ENCODE results near the gene RBM18.

Gene RBM18

GRCh38 chr9:122258886-122259415, 5.7 kb downstream of the RBM18 start:
- DNase-seq: no peak

- no peak for DNase-seq
These were observed 8.4 kb downstream of the RBM18 start for GRCh38 chr9:122256206-122256605.

- DNase-seq: no peak
These were observed 9.9 kb downstream of the RBM18 start for GRCh38 chr9:122254761-122255160.

GRCh38 chr9:122252796-122253195, 11.8 kb downstream of the RBM18 start:
- DNase-seq: no peak

GRCh38 chr9:122251351-122251750, 13.3 kb downstream of the RBM18 start:
- DNase-seq: no peak

GRCh38 chr9:122248448-122248865, 16.2 kb downstream of the RBM18 start:
- no peak for DNase-seq

- DNase-seq: no peak
These were observed 18.0 kb downstream of the RBM18 start for GRCh38 chr9:122246666-122247065.

GRCh38 chr9:122244349-122244748, 20.3 kb downstream of the RBM18 start:
- no peak for DNase-seq

GRCh38 chr9:122239722-122240121, 24.9 kb downstream of the RBM18 start:
- no peak for DNase-seq

- no peak for DNase-seq
These were observed 28.0 kb downstream of the RBM18 start for GRCh38 chr9:122236681-122237080.

- DNase-seq: no peak
These were observed 30.5 kb downstream of the RBM18 start for GRCh38 chr9:122234022-122234748.

GRCh38 chr9:122232796-122233306, 31.8 kb downstream of the RBM18 start:
- DNase-seq: no peak

- no peak for DNase-seq
These were observed 35.2 kb downstream of the RBM18 start for GRCh38 chr9:122229485-122229837.

GRCh38 chr9:122228568-122229484, 35.8 kb downstream of the RBM18 start, which contains the start of gene LHX6:
LHX6 (minus strand) TSS chr9:122228957; CDS start chr9:122228740, 217 bp downstream.
- DNase-seq: peak in 1 of 4 experiments; percentile 33

GRCh38 chr9:122228191-122228567, 36.5 kb downstream of the RBM18 start:
- no peak for DNase-seq

GRCh38 chr9:122227575-122227900, 37.1 kb downstream of the RBM18 start:
- DNase-seq: no peak

- no peak for DNase-seq
These were observed 37.7 kb downstream of the RBM18 start for GRCh38 chr9:122226758-122227574.

GRCh38 chr9:122226142-122226757, 38.4 kb downstream of the RBM18 start:
- DNase-seq: no peak

- DNase-seq: no peak
These were observed 39.1 kb downstream of the RBM18 start for GRCh38 chr9:122225312-122226141.

- no peak for DNase-seq
These were observed 41.2 kb downstream of the RBM18 start for GRCh38 chr9:122223435-122223834.

- DNase-seq: peak; percentile 59 to 78 (median 74)
These were observed 41.8 kb downstream of the RBM18 start for GRCh38 chr9:122222791-122223190.

All from suppressor macrophage (primary cell).